ENCODE data around the gene SYTL3.

DNA sequence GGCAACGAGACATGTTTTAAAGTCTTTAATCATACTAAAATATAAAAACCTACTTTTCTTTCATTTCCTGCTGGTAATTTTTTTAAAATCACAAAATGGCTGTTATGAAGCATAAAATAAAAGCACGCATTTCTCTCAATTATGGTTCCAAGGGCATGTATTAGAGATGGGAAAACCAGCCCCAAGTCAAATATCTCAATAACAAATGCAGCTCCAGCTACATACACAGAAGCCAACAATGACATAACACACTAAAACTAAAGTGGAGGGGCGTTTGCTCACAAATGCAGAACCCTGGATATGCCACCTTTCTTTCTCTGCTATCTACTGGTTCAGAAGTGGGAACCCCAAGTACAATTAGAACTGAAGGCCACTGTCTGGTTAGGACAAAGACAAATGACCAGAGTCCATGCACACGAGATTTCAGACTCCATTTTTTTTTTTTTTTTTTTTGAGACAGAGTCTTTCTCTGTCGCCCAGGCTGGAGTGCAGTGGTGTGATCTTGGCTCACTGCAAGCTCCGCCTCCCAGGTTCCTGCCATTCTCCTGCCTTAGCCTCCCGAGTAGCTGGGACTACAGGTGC lies 141.5 kb downstream of the SYTL3 start:
- no peak for TF ChIP-seq POLR2AphosphoS5 (IDR thresholded peaks at IDR 0.05)
- TF ChIP-seq POLR2A (IDR thresholded peaks at IDR 0.05), result no peak
